Eye (tissue), 1 donor: ENCODE results near the gene NR6A1.

Source experiments
- DNase-seq: peaks from one replicate; pipeline ENCODE4 v3.0.0-alpha.2; 2015

NR6A1 gene

GRCh38 chr9:124600407-124600806 lies 170.7 kb downstream of the NR6A1 start:
- DNase-seq = no peak

GRCh38 chr9:124599121-124599795 lies 171.9 kb downstream of the NR6A1 start:
- no peak for DNase-seq

- DNase-seq = no peak
Measured at GRCh38 chr9:124598048-124598447, 173.1 kb downstream of the NR6A1 start.

DNA sequence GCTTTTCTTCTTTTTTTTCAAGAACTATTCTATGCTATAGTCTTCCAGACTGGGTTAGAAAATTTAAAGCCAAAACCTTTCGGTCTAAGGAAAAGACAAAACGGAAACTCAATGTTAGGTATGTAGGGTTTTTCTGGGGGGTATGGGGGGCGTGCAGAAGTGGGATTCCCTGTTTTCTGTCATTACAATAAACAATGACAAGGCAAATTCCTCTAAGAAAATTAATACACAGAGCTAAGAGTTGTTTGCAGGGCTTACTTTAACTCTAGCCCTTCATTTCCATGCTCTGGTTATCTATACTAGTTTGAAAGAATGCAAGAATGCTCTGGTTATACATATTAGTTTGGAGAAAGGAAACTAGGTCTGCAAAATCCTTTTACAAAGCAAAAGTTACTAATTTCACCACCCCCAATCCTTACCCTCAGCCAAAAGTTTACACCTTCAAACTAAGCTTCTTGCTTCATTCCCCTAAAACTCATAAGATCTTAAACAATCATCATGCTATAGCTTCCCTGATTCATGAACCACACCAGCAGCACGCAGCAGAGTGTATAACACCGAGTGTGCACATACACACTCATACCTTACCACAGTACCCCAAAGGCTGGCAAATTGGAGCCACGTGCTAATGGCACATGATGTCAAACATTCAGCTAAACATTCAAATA lies 174.8 kb downstream of the NR6A1 start:
- DNase-seq = no peak

DNA sequence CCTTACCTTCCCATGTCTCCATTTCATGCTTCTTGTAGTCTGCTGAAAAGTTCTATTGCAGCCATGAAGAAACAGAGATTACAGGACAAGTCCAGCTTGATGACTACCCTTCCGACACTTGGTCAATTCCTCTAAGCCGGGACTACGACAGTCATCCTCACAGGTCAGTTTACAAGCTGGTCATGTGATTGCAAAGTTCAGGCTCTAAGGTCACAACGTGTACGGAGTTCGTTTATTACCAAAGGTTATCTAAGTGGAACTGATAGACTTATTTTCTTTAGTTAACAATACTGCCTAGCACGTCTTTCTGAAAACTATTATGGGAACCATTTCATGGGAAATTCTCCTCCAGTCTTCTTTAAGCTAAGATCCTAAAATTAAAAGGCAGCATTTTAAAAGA lies 175.4 kb downstream of the NR6A1 start:
- no peak for DNase-seq

DNA sequence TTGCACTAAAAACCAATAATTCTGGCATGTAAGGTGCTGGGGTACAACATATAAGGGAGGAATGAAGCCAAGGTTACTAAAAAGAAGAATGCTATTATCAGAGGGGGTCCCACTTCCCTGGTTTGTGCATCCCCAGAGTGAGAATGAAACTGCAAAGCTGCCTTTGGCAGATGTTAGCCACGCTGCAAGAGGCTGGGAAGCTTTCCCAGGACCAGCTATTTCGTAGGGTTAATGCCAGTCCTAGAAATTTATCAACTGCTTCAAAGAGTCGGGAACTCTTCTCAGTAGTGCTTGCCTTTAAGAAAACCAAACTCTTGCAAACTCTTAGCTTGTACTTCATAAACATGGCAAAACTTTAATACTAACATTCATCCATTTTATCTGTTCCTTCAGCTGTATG lies 176.4 kb downstream of the NR6A1 start:
- peak; percentile 43 for DNase-seq

DNA sequence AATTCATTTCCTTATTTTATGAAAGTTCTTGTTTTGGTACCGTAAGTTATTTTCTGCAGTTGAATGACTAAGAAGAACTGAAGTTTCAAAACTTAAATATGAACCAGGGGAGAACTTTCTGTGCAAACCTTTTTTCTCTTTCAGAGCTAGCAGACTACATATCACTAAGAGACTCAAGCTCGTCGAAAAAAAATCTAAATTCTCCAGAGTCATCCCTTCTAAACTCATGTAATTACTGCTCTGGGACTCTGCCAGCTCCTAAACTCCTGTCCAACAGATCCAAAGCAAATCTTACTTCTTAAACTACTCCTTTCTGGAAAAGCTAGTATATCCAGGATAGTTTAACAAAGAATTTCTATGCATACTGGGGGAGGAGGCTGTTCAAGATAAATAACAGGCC lies 176.9 kb downstream of the NR6A1 start:
- peak; percentile 40 for DNase-seq

- DNase-seq = peak; percentile 85
Measured at GRCh38 chr9:124593651-124594058, 177.5 kb downstream of the NR6A1 start.

DNA sequence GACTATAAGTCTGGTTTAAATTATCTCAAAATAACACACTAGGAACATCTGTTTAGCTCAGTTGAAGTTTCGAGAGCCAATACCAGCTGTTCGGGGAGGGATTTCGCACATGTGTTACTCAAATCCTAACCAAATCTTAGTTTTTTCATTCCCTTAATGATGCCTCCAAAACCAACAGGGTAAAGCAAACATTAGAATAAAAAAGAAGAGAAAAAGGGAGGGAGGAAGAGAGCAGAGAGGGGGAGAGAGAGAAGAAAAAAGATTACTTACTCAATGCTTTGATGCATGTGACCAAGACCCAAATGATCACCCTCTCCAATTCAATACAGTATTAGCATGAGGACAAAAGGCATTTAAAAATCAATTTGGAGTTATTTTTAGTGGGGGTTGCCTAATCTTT lies 177.9 kb downstream of the NR6A1 start:
- DNase-seq = peak; percentile 74

DNA sequence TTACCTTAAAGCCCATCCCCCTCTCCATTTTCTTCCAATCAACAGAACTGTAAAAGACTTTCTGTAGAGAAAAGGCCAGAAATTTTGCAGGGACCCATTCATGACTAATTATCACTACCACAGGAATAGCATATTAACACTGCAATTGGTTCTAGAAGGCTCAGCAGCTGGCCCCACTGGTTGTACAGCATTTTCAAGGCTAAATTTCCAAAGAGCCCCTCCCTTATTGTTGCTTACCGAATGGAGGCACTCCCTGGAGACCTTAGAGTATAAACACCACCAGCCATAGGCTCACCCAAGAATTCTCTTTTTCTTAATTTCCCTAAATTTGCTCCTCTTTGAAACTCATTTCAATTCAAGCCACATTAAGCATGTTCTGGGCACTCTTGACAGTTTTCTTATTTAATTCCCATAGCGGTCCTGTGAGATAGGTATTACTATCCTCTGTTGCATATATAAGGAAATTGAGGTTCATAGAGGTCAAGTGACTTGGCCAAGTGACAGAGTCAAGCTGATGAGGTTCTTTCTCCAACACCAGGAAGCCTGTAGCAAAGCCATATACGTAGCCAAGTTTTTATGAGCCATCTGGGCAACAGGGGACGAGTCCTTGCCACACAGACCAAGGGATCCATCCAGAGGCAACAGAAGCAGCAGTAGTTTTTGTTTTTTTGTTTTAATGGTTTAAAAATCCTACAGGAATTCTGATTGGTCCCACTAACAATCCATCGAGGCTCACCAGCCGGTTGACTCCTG lies 180.0 kb downstream of the NR6A1 start:
- no peak for DNase-seq

- DNase-seq = no peak
Measured at GRCh38 chr9:124584631-124585030, 186.5 kb downstream of the NR6A1 start.

GRCh38 chr9:124583134-124583533 lies 188.0 kb downstream of the NR6A1 start:
- no peak for DNase-seq

GRCh38 chr9:124580186-124580585 lies 190.9 kb downstream of the NR6A1 start:
- DNase-seq = no peak

DNA sequence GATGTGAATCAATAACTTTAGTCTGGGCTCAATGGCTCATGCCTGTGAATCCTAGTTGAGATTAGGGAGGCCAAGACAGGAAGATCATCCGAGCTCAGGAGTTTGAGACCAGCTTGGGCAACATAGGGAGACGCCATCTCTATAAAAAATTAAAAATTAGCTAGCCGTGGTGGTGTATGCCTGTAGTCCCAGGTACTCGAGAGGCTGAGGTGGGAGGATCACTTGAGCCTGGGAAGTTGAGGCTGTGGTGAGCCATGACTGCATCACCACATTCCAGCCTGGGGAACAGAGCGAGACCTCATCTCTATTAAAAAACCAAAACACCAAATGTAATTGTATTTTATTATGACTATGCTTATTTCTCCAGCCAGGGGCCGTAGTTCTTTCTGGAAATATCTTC lies 194.4 kb downstream of the NR6A1 start:
- no peak for DNase-seq

GRCh38 chr9:124574534-124575375 lies 196.4 kb downstream of the NR6A1 start:
- no peak for DNase-seq

- DNase-seq = no peak
Measured at GRCh38 chr9:124570942-124571666, 200.0 kb downstream of the NR6A1 start.

- no peak for DNase-seq
Measured at GRCh38 chr9:124569942-124570341, 201.2 kb downstream of the NR6A1 start.

DNA sequence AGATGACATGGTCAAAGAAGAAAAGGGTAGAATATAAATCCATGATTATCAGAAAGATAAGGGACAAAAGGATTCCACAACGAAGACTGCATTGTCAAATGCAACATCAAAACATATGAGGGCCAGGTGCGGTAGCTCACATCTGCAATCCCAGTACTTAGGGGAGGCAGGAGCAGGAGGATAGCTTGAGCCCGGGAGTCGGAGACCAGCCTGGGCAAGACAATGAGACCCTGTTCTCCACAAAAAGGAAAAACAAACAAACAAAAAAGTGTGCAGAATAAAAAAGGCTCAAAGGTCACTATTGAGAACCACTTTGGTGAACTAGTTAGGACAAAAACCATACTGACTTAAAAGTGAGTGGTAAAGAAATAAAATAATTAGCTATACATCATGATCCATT lies 203.7 kb downstream of the NR6A1 start:
- no peak for DNase-seq

DNA sequence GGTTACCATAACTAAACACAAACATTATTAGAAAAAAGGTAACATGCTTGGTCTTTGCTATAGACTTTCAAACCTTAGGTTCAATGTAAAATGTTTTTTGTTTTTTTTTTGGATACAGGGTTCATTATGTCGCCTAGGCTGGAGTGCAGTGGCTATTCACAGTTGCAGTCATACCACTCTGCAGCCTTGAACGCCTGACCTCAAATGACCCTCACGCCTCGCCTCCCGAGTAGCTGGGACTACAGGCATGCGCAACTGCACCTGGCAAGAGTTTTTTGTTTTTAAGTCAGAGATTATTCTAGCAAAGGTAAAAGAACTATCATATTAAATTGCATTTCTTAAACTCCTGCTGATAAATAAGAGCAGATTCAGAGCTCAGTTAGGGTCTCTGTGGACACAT lies 208.8 kb downstream of the NR6A1 start:
- DNase-seq = peak; percentile 46

DNA sequence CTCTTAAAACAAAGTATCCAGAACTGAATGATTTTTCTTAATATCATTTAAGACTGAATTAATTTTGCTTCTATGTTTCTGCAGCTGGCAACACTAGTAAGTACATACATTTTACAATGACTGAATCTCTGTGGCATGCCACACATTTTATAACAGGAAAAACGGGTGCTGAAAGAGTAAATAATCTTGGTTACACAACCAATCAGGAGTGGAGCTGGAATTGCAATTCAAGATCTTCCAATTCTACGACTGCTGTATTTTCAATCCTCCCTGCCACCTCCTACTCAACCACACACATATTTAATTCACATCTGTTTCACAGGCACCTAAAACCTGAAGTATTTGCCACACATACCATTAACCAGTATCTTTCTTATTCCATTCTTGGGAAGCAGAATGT lies 211.2 kb downstream of the NR6A1 start:
- peak; percentile 31 for DNase-seq

- DNase-seq = no peak
Measured at GRCh38 chr9:124558777-124559470, 212.2 kb downstream of the NR6A1 start.

- no peak for DNase-seq
Measured at GRCh38 chr9:124557895-124558294, 213.2 kb downstream of the NR6A1 start.
